ENCODE results near the gene REP15. TPM values are rescaled to one million over a fixed set of nuclear protein-coding genes. Genes with fewer than 3 reads are reported as not detected.

REP15 gene
- total RNA-seq, 1 experiment from 2014 or later = 1.3 TPM

GRCh38 chr12:27665704-27666103, 30.5 kb upstream of the REP15 start:
- no peak for TF ChIP-seq CTCF (conservative IDR thresholded peaks at IDR 0.05)
- Histone ChIP-seq H3K23ac (ENCODE audit: insufficient read length, low read depth, low read length) (no peak overlapping the region), H2AK5ac (ENCODE audit: insufficient read length, low read length) (no peak overlapping the region), H3K79me1 (ENCODE audit: insufficient read depth, low read depth, low read length, poor library complexity, severe bottlenecking) (no peaks in the 10 kb centered on the region), H3K4ac (ENCODE audit: low read depth, low read length) (no peak overlapping the region), H2BK20ac (ENCODE audit: low read depth, low read length, poor library complexity, severe bottlenecking) (no peak overlapping the region), H2BK12ac (ENCODE audit: insufficient read length, low read depth, low read length) (no peak overlapping the region), H3K27me3 (ENCODE audit: insufficient read depth, low read length) (no peaks in the 10 kb centered on the region), H3K79me2 (ENCODE audit: insufficient read depth, low read length) (no peaks in the 10 kb centered on the region), H2BK5ac (ENCODE audit: insufficient read length, low read length) (no peak overlapping the region), H4K91ac (ENCODE audit: insufficient read length, low read depth, low read length) (no peak overlapping the region), H3K14ac (ENCODE audit: insufficient read depth, low read length) (no peak overlapping the region), H2AFZ (ENCODE audit: low read length) (no peak overlapping the region), H3K9ac (ENCODE audit: extremely low read depth, insufficient read length, low read length) (no peak overlapping the region), H4K20me1 (ENCODE audit: control insufficient read depth, insufficient read depth, insufficient read length) (peaks cover 2% of the 10 kb centered on the region), H3K56ac (ENCODE audit: insufficient read length, low read depth, low read length) (no peak overlapping the region), H3K4me2 (ENCODE audit: insufficient read depth, insufficient read length, low read length) (no peak overlapping the region), H3K18ac (ENCODE audit: insufficient read length, low read depth, low read length) (no peak overlapping the region), H3T11ph (ENCODE audit: low read length) (no peak overlapping the region), H4K8ac (replicated peaks; ENCODE audit: insufficient read length, low read depth, low read length) (no peak overlapping the region), H2BK120ac (ENCODE audit: low read depth, low read length, poor library complexity, severe bottlenecking) (no peak overlapping the region), H3K4me1 (ENCODE audit: insufficient read depth, low read length) (no peaks in the 10 kb centered on the region), H3K9me3 (ENCODE audit: control insufficient read depth, low read depth, low read length) (no peaks in the 10 kb centered on the region), H2BK15ac (ENCODE audit: low read depth, low read length) (no peak overlapping the region), H3K23me2 (ENCODE audit: insufficient read length, low read depth, low read length, poor library complexity, severe bottlenecking) (no peaks in the 10 kb centered on the region), H4K5ac (ENCODE audit: insufficient read length, low read depth, low read length) (no peak overlapping the region), H3K27ac (ENCODE audit: insufficient read length, low read depth, low read length) (no peak overlapping the region)
- no peak overlapping the region for H3K27ac Mint-ChIP-seq
- H3K36me3 Mint-ChIP-seq (ENCODE audit: insufficient read depth in 1 of 3, low read depth in 3 of 3) = peaks cover 0 to 20% (median 8%) of the 10 kb centered on the region in 3 experiments; a peak in 4 of 7 replicates
- no peak for DNase-seq
- H3K9me3 Mint-ChIP-seq = no peaks in the 10 kb centered on the region
- H3K4me1 Mint-ChIP-seq = no peaks in the 10 kb centered on the region
- no CpG with 5 or more reads among the region's 3 CpGs for WGBS (ENCODE audit: extremely low coverage, insufficient read length, low lambda C conversion rate)
- H3K27me3 Mint-ChIP-seq (ENCODE audit: low read depth) = no peaks in the 10 kb centered on the region
- no peak overlapping the region for H3K4me3 Mint-ChIP-seq
